H9 (cell line): ENCODE results near the gene GATAD1. TPM values are rescaled to one million over a fixed set of nuclear protein-coding genes. Genes with fewer than 3 reads are reported as not detected.

Source experiments
- DNase-seq: peaks from one replicate; pipeline ENCODE4 v3.0.0-alpha.2; 2017
- H2AFZ ChIP-seq: one replicate; pipeline ENCODE4 v1.6.1; 2013; ENCODE audit warnings: mild to moderate bottlenecking, low read length, control low read depth, moderate library complexity
- H2AK5ac ChIP-seq: 2 replicates; pipeline ENCODE4 v1.6.1; 2013; ENCODE audit warnings: low read length, control low read depth, mixed read lengths; ENCODE audit not compliant: insufficient read length
- H2BK120ac ChIP-seq: one replicate; pipeline ENCODE4 v1.6.1; 2013; ENCODE audit warnings: low read depth, mild to moderate bottlenecking, low read length, control low read depth, inconsistent platforms; ENCODE audit not compliant: poor library complexity, severe bottlenecking
- H2BK12ac ChIP-seq: 2 replicates; pipeline ENCODE4 v1.6.1; 2013; ENCODE audit warnings: low read length, control low read depth, mixed read lengths, low read depth; ENCODE audit not compliant: insufficient read length
- H2BK15ac ChIP-seq: 2 replicates; pipeline ENCODE4 v1.6.1; 2013; ENCODE audit warnings: low read depth, low read length, control low read depth
- H2BK20ac ChIP-seq: one replicate; pipeline ENCODE4 v1.6.1; 2013; ENCODE audit warnings: low read depth, mild to moderate bottlenecking, low read length, control low read depth, inconsistent platforms; ENCODE audit not compliant: poor library complexity, severe bottlenecking
- H2BK5ac ChIP-seq: 2 replicates; pipeline ENCODE4 v1.6.1; 2013; ENCODE audit warnings: low read length, control low read depth, mixed read lengths; ENCODE audit not compliant: insufficient read length
- H3K14ac ChIP-seq: 2 replicates; pipeline ENCODE4 v1.6.1; 2013; ENCODE audit warnings: low read length, control low read depth; ENCODE audit not compliant: insufficient read depth
- H3K18ac ChIP-seq: 2 replicates; pipeline ENCODE4 v1.6.1; 2013; ENCODE audit warnings: low read depth, mild to moderate bottlenecking, mixed read lengths, low read length, control low read depth; ENCODE audit not compliant: insufficient read length
- H3K23ac ChIP-seq: 2 replicates; pipeline ENCODE4 v1.6.1; 2013; ENCODE audit warnings: low read length, control low read depth, mixed read lengths, low read depth; ENCODE audit not compliant: insufficient read length
- H3K23me2 ChIP-seq: 2 replicates; pipeline ENCODE4 v1.6.1; 2013; ENCODE audit warnings: low read depth, mild to moderate bottlenecking, mixed read lengths, low read length, control low read depth; ENCODE audit not compliant: insufficient read length, poor library complexity, severe bottlenecking
- H3K27ac ChIP-seq: 2 replicates; pipeline ENCODE4 v1.5.1; 2013; ENCODE audit warnings: low read length, control low read depth, mixed read lengths, low read depth; ENCODE audit not compliant: insufficient read length
- H3K27me3 ChIP-seq: 2 replicates; pipeline ENCODE4 v1.6.1; 2013; ENCODE audit warnings: low read length, control low read depth, inconsistent platforms; ENCODE audit not compliant: insufficient read depth
- H3K4ac ChIP-seq: 2 replicates; pipeline ENCODE4 v1.6.1; 2013; ENCODE audit warnings: low read depth, mild to moderate bottlenecking, control low read depth, inconsistent platforms, low read length, moderate library complexity
- H3K4me1 ChIP-seq: 2 replicates; pipeline ENCODE4 v1.6.1; 2013; ENCODE audit warnings: low read length, control low read depth, inconsistent platforms; ENCODE audit not compliant: insufficient read depth
- H3K4me2 ChIP-seq: 2 replicates; pipeline ENCODE4 v1.6.1; 2013; ENCODE audit warnings: low read length, control low read depth, mixed read lengths; ENCODE audit not compliant: insufficient read length, insufficient read depth
- H3K56ac ChIP-seq: 2 replicates; pipeline ENCODE4 v1.6.1; 2013; ENCODE audit warnings: low read depth, mild to moderate bottlenecking, mixed read lengths, low read length, control low read depth; ENCODE audit not compliant: insufficient read length
- H3K79me1 ChIP-seq: 2 replicates; pipeline ENCODE4 v1.6.1; 2013; ENCODE audit warnings: low read depth, mild to moderate bottlenecking, moderate library complexity, low read length, control low read depth, inconsistent platforms; ENCODE audit not compliant: insufficient read depth, poor library complexity, severe bottlenecking
- H3K79me2 ChIP-seq: 2 replicates; pipeline ENCODE4 v1.6.1; 2013; ENCODE audit warnings: low read length, control low read depth, inconsistent platforms; ENCODE audit not compliant: insufficient read depth
- H3K9ac ChIP-seq: 2 replicates; pipeline ENCODE4 v1.6.1; 2013; ENCODE audit warnings: low read length, control low read depth, mixed read lengths; ENCODE audit not compliant: insufficient read length; ENCODE audit errors: extremely low read depth
- H3K9me3 ChIP-seq: one replicate; pipeline ENCODE4 v1.6.1; 2013; ENCODE audit warnings: low read depth, low read length, inconsistent platforms; ENCODE audit not compliant: control insufficient read depth
- H3T11ph ChIP-seq: one replicate; pipeline ENCODE4 v1.6.1; 2013; ENCODE audit warnings: mild to moderate bottlenecking, low read length, control low read depth, inconsistent platforms
- H4K20me1 ChIP-seq: one replicate; pipeline ENCODE4 v1.6.1; 2013; ENCODE audit not compliant: control insufficient read depth, insufficient read length, insufficient read depth
- H4K5ac ChIP-seq: 2 replicates; pipeline ENCODE4 v1.6.1; 2013; ENCODE audit warnings: low read depth, mild to moderate bottlenecking, mixed read lengths, low read length, control low read depth; ENCODE audit not compliant: insufficient read length
- H4K8ac ChIP-seq: replicated peaks from 2 replicates; pipeline ENCODE4 v1.6.1; 2013; ENCODE audit warnings: low read length, control low read depth, mixed read lengths, low read depth; ENCODE audit not compliant: insufficient read length
- H4K91ac ChIP-seq: 2 replicates; pipeline ENCODE4 v1.6.1; 2013; ENCODE audit warnings: low read depth, mild to moderate bottlenecking, moderate library complexity, mixed read lengths, low read length, control low read depth; ENCODE audit not compliant: insufficient read length
- H3K27ac Mint-ChIP-seq, 3 experiments: 2 replicates in 2 of 3; 3 replicates in 1 of 3; pipeline ENCODE4 v1.8.0; 2020 to 2021; ENCODE audit warnings: mixed read lengths in 3 of 3, mild to moderate bottlenecking in 1 of 3, moderate library complexity in 1 of 3
- H3K27me3 Mint-ChIP-seq: 2 replicates; pipeline ENCODE4 v1.8.0; 2021; ENCODE audit warnings: low read depth, mild to moderate bottlenecking, moderate library complexity, mixed read lengths
- H3K36me3 Mint-ChIP-seq, 3 experiments: 2 replicates in 2 of 3; 3 replicates in 1 of 3; pipeline ENCODE4 v1.8.0; 2020 to 2021; ENCODE audit warnings: low read depth in 3 of 3, mixed read lengths in 3 of 3; ENCODE audit not compliant: insufficient read depth in 1 of 3
- H3K4me1 Mint-ChIP-seq, 2 experiments: 2 replicates each; pipeline ENCODE4 v1.8.0; 2020; ENCODE audit warnings: mixed read lengths in 2 of 2
- H3K4me3 Mint-ChIP-seq, 2 experiments: 2 replicates in 1 of 2; 3 replicates in 1 of 2; pipeline ENCODE4 v1.8.0; 2020 to 2021; ENCODE audit warnings: mild to moderate bottlenecking in 2 of 2, mixed read lengths in 2 of 2, moderate library complexity in 1 of 2
- H3K9me3 Mint-ChIP-seq, 2 experiments: 2 replicates in 1 of 2; 3 replicates in 1 of 2; pipeline ENCODE4 v1.8.0; 2020; ENCODE audit warnings: mild to moderate bottlenecking in 2 of 2, mixed read lengths in 2 of 2, moderate library complexity in 1 of 2
- CTCF ChIP-seq: fragments of 200-600 bp; sonication (generic); conservative IDR thresholded peaks from 3 replicates; pipeline ENCODE4 v1.8.0; 2021; ENCODE audit warnings: antibody characterized with exemption, mild to moderate bottlenecking
- WGBS: extraction: QIAGEN DNeasy Blood & Tissue Kit; methylation state at CpG from one replicate; pipeline ENCODE4 v1.1.7; 2013; ENCODE audit warnings: missing lambda C conversion rate, low lambda C conversion rate, mixed read lengths; ENCODE audit not compliant: insufficient read length; ENCODE audit errors: extremely low coverage; 5-methylcytosine and 5-hydroxymethylcytosine counted together
- total RNA-seq: library from RNA; stranded (reverse); gene quantifications from 2 replicates; pipeline ENCODE4 v1.2.1, GENCODE V29; 2021

GATAD1 gene
- total RNA-seq, 1 experiment from 2014 or later, result 36.5 TPM

GRCh38 chr7:92400013-92400412, 47.3 kb upstream of the GATAD1 start:
- no peak overlapping the region for H4K5ac ChIP-seq
- Mint-ChIP-seq H3K27ac (no peak overlapping the region), H3K36me3 (peaks cover 7 to 30% (median 17%) of the 10 kb centered on the region in 3 experiments; a peak in 5 of 7 replicates), H3K4me1 (peaks cover 0 to 8% of the 10 kb centered on the region in 2 experiments; a peak in 1 of 4 replicates), H3K27me3 (no peaks in the 10 kb centered on the region), H3K9me3 (no peaks in the 10 kb centered on the region), H3K4me3 (no peak overlapping the region)
- H3K23me2 ChIP-seq, result no peaks in the 10 kb centered on the region
- H3K4ac ChIP-seq, result no peak overlapping the region
- H2BK120ac ChIP-seq, result no peak overlapping the region
- no peak overlapping the region for H2BK5ac ChIP-seq
- H2AFZ ChIP-seq, result no peak overlapping the region
- no peaks in the 10 kb centered on the region for H3K79me2 ChIP-seq
- no peaks in the 10 kb centered on the region for H3K27me3 ChIP-seq
- H3K79me1 ChIP-seq, result no peaks in the 10 kb centered on the region
- H3K23ac ChIP-seq, result no peak overlapping the region
- H3T11ph ChIP-seq, result no peak overlapping the region
- no peak overlapping the region for H3K4me2 ChIP-seq
- H2BK12ac ChIP-seq, result no peak overlapping the region
- H3K27ac ChIP-seq, result no peak overlapping the region
- no peak overlapping the region for H3K56ac ChIP-seq
- no peak overlapping the region for H3K18ac ChIP-seq
- H4K8ac ChIP-seq, result no peak overlapping the region
- no peak overlapping the region for H2BK15ac ChIP-seq
- WGBS, result no CpG with 5 or more reads among the region's 2 CpGs
- H2BK20ac ChIP-seq, result no peak overlapping the region
- no peaks in the 10 kb centered on the region for H3K9me3 ChIP-seq
- H3K9ac ChIP-seq, result no peak overlapping the region
- no peaks in the 10 kb centered on the region for H3K4me1 ChIP-seq
- no peak for TF ChIP-seq CTCF
- no peak overlapping the region for H4K91ac ChIP-seq
- no peak overlapping the region for H2AK5ac ChIP-seq
- no peak for DNase-seq
- peaks cover 2% of the 10 kb centered on the region for H4K20me1 ChIP-seq
- H3K14ac ChIP-seq, result no peak overlapping the region
